HG03064 (cell line): ENCODE results near the gene CHCHD4.

Experiments used
- ATAC-seq: cut with Tn5 transposase; IDR thresholded peaks from one replicate; pipeline ENCODE4 v1.9.1; 2021; ENCODE audit warnings: low read depth; ENCODE audit not compliant: unreplicated experiment

CHCHD4 gene

GRCh38 chr3:14150491-14151230, 26.0 kb upstream of the CHCHD4 start:
- ATAC-seq = no peak

GRCh38 chr3:14150078-14150477, 25.4 kb upstream of the CHCHD4 start:
- ATAC-seq = no peak

GRCh38 chr3:14148041-14148985, 23.6 kb upstream of the CHCHD4 start:
- ATAC-seq = no peak

- no peak for ATAC-seq
These were observed 22.9 kb upstream of the CHCHD4 start for GRCh38 chr3:14147617-14148016.

GRCh38 chr3:14147066-14147435, 22.4 kb upstream of the CHCHD4 start:
- ATAC-seq = no peak

GRCh38 chr3:14146381-14147065, 21.9 kb upstream of the CHCHD4 start:
- no peak for ATAC-seq

GRCh38 chr3:14145670-14146380, 21.2 kb upstream of the CHCHD4 start:
- ATAC-seq = no peak

GRCh38 chr3:14145236-14145635, 20.6 kb upstream of the CHCHD4 start:
- ATAC-seq = no peak

GRCh38 chr3:14144423-14145075, 19.9 kb upstream of the CHCHD4 start:
- ATAC-seq = peak; percentile 89

- ATAC-seq = no peak
These were observed 18.9 kb upstream of the CHCHD4 start for GRCh38 chr3:14143271-14144225.

- no peak for ATAC-seq
These were observed 18.0 kb upstream of the CHCHD4 start for GRCh38 chr3:14142567-14143270.

GRCh38 chr3:14141602-14142341, 17.1 kb upstream of the CHCHD4 start:
- ATAC-seq = no peak

GRCh38 chr3:14141144-14141543, 16.5 kb upstream of the CHCHD4 start:
- no peak for ATAC-seq

- ATAC-seq = no peak
These were observed 16.0 kb upstream of the CHCHD4 start for GRCh38 chr3:14140668-14141067.

- no peak for ATAC-seq
These were observed 15.1 kb upstream of the CHCHD4 start for GRCh38 chr3:14139771-14140170.

GRCh38 chr3:14138878-14139655, 14.4 kb upstream of the CHCHD4 start:
- ATAC-seq = no peak
